OCI-LY1 (cell line): ENCODE results near the gene BCAN.

Source experiments
- H2AFZ ChIP-seq: fragments of 200-600 bp; sonication (generic), shearing (Covaris generic); 2 replicates; pipeline ENCODE4 v1.6.0; 2014; ENCODE audit warnings: antibody characterized with exemption, mild to moderate bottlenecking, low read length
- H3F3A ChIP-seq: fragments of 200-600 bp; sonication (generic), shearing (Covaris generic); 2 replicates; pipeline ENCODE4 v1.6.0; 2014; ENCODE audit warnings: mild to moderate bottlenecking, antibody characterized with exemption, low read length, moderate library complexity; ENCODE audit not compliant: insufficient read depth
- H3K27ac ChIP-seq: fragments of 200-600 bp; sonication (generic); 2 replicates; pipeline ENCODE4 v1.5.1; 2014; ENCODE audit warnings: low read length, mixed run types, mild to moderate bottlenecking, low read depth; ENCODE audit not compliant: poor library complexity, severe bottlenecking
- H3K27me3 ChIP-seq: fragments of 200-600 bp; sonication (generic); 2 replicates; pipeline ENCODE4 v1.6.0; 2014; ENCODE audit warnings: antibody characterized with exemption, mild to moderate bottlenecking, low read length, moderate library complexity; ENCODE audit not compliant: insufficient read depth
- H3K36me3 ChIP-seq: fragments of 200-600 bp; sonication (generic); 2 replicates; pipeline ENCODE4 v1.6.1; 2014; ENCODE audit warnings: mild to moderate bottlenecking, antibody characterized with exemption, low read length, moderate library complexity, mixed read lengths; ENCODE audit not compliant: insufficient read depth
- H3K4me1 ChIP-seq: fragments of 200-600 bp; sonication (generic); 2 replicates; pipeline ENCODE4 v1.5.1; 2014; ENCODE audit warnings: mild to moderate bottlenecking, low read length, moderate library complexity; ENCODE audit not compliant: insufficient read depth, severe bottlenecking
- H3K4me2 ChIP-seq: fragments of 200-600 bp; sonication (generic), shearing (Covaris generic); 2 replicates; pipeline ENCODE4 v1.6.1; 2014; ENCODE audit warnings: low read length
- H3K4me3 ChIP-seq: fragments of 200-600 bp; sonication (generic); 2 replicates; pipeline ENCODE4 v1.5.1; 2014; ENCODE audit warnings: low read length, low read depth, mild to moderate bottlenecking, mixed read lengths; ENCODE audit not compliant: poor library complexity, severe bottlenecking
- H3K79me2 ChIP-seq: fragments of 200-600 bp; shearing (Covaris generic); 2 replicates; pipeline ENCODE4 v1.6.1; 2016; ENCODE audit warnings: mixed run types, low read length, mixed read lengths; ENCODE audit not compliant: insufficient read depth
- H3K9ac ChIP-seq: fragments of 200-600 bp; sonication (generic), shearing (Covaris generic); 2 replicates; pipeline ENCODE4 v1.6.1; 2014; ENCODE audit warnings: mild to moderate bottlenecking, low read length, mixed read lengths
- H3K9me2 ChIP-seq: fragments of 200-600 bp; sonication (generic), shearing (Covaris generic); 2 replicates; pipeline ENCODE4 v1.6.1; 2014; ENCODE audit warnings: low read depth, mild to moderate bottlenecking, low read length, mixed read lengths
- H3K9me3 ChIP-seq: fragments of 200-600 bp; shearing (Covaris generic); 2 replicates; pipeline ENCODE4 v1.6.1; 2014; ENCODE audit warnings: low read length, mixed read lengths
- H4K20me1 ChIP-seq: fragments of 200-600 bp; sonication (generic), shearing (Covaris generic); 2 replicates; pipeline ENCODE4 v1.6.0; 2016; ENCODE audit warnings: mild to moderate bottlenecking, low read length; ENCODE audit not compliant: insufficient read depth
- CTCF ChIP-seq: fragments of 200-600 bp; sonication (generic), shearing (Covaris generic); IDR thresholded peaks from 2 replicates; pipeline ENCODE4 v1.5.1; 2017; ENCODE audit warnings: mild to moderate bottlenecking, antibody characterized with exemption, low read length, moderate library complexity, mixed read lengths
- EZH2 ChIP-seq: fragments of 200-600 bp; sonication (generic), shearing (Covaris generic); IDR thresholded peaks from 2 replicates; pipeline ENCODE4 v1.8.0; 2017; ENCODE audit warnings: borderline replicate concordance, mixed run types, mild to moderate bottlenecking, antibody characterized with exemption, low read length, moderate library complexity, mixed read lengths

Gene BCAN

GRCh38 chr1:156619582-156619955 lies 22.3 kb upstream of the BCAN start:
- Histone ChIP-seq H2AFZ (no peak overlapping the region), H3K27ac (no peak overlapping the region), H3K27me3 (no peaks in the 10 kb centered on the region; the same call in none of the 2 replicates), H3K36me3 (no peaks in the 10 kb centered on the region), H3K79me2 (no peaks in the 10 kb centered on the region), H4K20me1 (no peaks in the 10 kb centered on the region), H3K4me3 (no peak overlapping the region), H3F3A (no peaks in the 10 kb centered on the region), H3K4me1 (no peaks in the 10 kb centered on the region), H3K4me2 (no peak overlapping the region), H3K9me2 (no peaks in the 10 kb centered on the region), H3K9me3 (no peaks in the 10 kb centered on the region), H3K9ac (no peak overlapping the region)
- TF ChIP-seq CTCF (no peak), EZH2 (no peak)

- H3K4me2 ChIP-seq: no peak overlapping the region
- no peaks in the 10 kb centered on the region for H3K79me2 ChIP-seq
- H3K9ac ChIP-seq: no peak overlapping the region
- no peak for TF ChIP-seq EZH2
- no peak for TF ChIP-seq CTCF
- H3K27ac ChIP-seq: no peak overlapping the region
- no peak overlapping the region for H2AFZ ChIP-seq
- H3K9me3 ChIP-seq: no peaks in the 10 kb centered on the region
- no peaks in the 10 kb centered on the region for H4K20me1 ChIP-seq
- H3K9me2 ChIP-seq: no peaks in the 10 kb centered on the region
- H3K36me3 ChIP-seq: no peaks in the 10 kb centered on the region
- no peaks in the 10 kb centered on the region for H3K4me1 ChIP-seq
- no peaks in the 10 kb centered on the region; the same call in 1 of the 2 replicates for H3K27me3 ChIP-seq
- H3K4me3 ChIP-seq: no peak overlapping the region
- H3F3A ChIP-seq: no peaks in the 10 kb centered on the region
Measured at GRCh38 chr1:156622581-156623297, 19.2 kb upstream of the BCAN start.

GRCh38 chr1:156623946-156624813 lies 17.7 kb upstream of the BCAN start:
- Histone ChIP-seq H3K27me3 (no peaks in the 10 kb centered on the region; the same call in 1 of the 2 replicates), H3K36me3 (no peaks in the 10 kb centered on the region), H3K9me2 (no peaks in the 10 kb centered on the region), H3K79me2 (no peaks in the 10 kb centered on the region), H3F3A (no peaks in the 10 kb centered on the region), H2AFZ (no peak overlapping the region), H3K4me1 (no peaks in the 10 kb centered on the region), H3K27ac (no peak overlapping the region), H4K20me1 (no peaks in the 10 kb centered on the region), H3K9ac (no peak overlapping the region), H3K4me3 (no peak overlapping the region), H3K4me2 (no peak overlapping the region; the same call in 1 of the 2 replicates), H3K9me3 (no peaks in the 10 kb centered on the region)
- TF ChIP-seq EZH2: no peak
- peak; percentile 11; the same call in 1 of the 2 replicates for TF ChIP-seq CTCF
